HG03520 (cell line): ENCODE measurements around the gene DLEC1.
"Not testable (repeated sequence)": the region's sequence is repeated elsewhere in the genome, so short reads cannot be mapped to it uniquely, and the experiment has no call there.

Experiments
- ATAC-seq: cut with Tn5 transposase; IDR thresholded peaks from one replicate; pipeline ENCODE4 v1.9.1; 2021; ENCODE audit warnings: mild to moderate bottlenecking, moderate library complexity; ENCODE audit not compliant: unreplicated experiment

DLEC1 gene

DNA sequence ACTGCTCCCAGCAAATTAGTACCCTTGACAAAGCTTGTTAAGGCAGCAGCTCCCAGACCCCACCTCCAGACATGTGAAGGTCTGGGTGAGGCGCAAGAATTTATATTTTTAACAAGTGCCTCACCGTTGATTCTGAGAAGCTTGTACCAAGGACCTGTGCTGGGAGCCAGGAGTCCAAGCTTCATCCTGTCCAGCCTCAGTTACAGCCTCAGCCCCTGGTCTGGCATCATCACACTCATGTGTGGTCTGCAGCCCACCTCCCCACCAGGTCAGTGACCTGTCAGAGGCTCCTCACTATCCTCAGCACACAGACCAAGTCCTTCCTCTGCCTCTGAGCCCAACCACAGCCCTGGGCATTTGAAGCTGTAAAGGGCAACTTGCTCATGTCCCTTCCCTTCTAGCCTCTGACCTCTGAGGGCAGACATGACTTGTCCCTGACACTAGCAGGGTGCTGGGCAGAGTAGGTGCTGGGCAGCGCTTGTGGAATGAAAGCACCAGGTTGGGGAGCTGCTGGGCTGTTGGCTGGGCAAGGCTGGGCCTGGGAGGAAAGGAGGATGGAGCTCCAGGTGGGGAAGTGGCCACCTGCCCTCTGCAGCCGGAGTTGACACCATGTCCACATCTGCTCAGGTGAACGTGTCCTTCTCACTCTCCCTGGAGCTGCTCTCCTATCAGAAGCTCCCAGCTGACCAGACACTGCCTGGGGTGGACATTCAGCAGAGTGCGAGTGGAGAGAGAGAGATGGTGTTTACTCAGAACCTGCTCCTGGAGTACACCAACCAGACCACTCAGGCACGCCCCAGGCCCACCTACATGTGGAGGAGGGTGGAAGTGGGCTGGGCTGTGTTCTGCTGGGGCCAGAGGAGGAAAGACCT is 81.0 kb downstream of the DLEC1 start:
- ATAC-seq = no peak

DNA sequence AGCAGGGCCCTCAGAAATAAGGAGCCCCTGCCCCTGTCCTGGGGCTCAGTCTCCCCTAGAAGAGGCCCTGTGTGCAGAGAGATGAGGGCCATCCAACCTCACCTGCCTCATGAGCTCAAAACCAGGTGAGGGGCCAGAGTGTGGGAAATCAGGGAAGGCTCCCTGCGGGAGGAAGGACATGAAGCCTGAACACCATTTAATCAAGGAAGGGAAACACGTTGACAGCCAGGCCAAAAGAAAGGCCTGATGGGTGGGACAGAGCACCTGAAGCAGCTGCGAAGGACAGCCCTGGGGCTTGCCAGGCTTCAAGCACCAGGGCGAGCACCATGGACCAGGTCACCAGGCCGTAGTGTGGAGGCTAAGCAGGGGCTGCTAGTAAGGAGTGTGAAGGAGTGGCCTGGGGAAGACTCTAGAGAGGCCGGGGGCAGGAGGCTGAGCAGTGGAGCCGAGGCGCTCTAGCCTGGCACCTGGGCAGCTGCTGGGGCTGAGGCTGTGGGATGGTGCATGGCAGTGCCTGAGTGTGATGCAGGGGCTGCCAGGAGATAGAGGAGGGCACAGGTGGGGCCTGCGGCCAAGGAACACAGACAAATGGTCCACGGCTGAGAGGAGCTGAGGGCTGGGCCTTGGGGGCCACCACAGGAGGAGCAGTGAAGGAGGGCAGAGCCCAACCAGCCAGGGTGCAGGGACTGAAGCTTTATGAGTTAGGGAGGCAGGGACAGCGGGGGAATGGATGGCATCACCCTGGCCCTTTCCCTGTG is 81.9 kb downstream of the DLEC1 start:
- ATAC-seq = no peak

DNA sequence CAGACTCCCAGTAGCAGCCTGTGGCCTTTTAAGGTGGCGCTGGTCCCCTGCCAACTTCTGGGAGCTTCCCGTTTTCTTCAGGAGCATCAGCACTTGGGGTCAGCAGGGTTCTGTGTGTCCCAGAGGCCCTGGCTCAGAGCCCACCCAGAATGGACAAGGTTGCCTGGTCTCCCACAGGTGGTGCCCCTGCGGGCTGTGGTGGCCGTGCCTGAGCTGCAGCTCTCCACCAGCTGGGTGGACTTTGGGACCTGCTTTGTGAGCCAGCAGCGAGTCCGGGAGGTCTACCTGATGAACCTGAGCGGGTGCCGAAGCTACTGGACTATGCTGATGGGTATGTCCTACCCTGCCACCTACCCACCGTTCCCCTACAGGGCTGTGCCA is 82.4 kb downstream of the DLEC1 start:
- no peak for ATAC-seq

DNA sequence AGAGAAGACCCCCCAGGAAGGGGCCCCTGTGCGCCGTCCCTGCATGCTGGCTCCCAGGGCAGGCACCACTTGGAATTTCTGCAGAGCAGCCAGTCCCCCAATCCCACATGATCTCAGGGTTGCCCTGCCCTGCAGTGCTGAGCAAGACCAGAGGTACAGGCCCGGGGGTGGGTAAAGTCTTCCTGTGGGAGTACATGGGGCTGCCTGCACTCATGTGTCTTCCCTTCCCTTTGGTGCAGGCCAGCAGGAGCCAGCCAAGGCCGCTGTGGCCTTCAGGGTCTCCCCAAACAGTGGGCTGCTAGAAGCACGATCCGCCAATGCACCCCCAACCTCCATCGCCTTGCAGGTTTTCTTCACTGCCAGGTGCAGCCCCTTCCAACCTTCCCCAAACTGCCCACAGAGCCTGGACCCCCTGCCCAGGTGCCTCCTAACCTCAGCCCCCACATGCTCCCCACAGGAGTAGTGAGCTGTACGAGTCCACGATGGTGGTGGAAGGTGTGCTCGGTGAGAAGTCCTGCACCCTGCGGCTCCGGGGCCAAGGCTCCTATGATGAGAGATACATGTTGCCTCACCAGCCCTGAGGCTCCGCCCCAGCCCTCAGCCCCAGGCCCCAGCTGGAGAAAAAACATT is 82.9 kb downstream of the DLEC1 start:
- ATAC-seq = no peak

DNA sequence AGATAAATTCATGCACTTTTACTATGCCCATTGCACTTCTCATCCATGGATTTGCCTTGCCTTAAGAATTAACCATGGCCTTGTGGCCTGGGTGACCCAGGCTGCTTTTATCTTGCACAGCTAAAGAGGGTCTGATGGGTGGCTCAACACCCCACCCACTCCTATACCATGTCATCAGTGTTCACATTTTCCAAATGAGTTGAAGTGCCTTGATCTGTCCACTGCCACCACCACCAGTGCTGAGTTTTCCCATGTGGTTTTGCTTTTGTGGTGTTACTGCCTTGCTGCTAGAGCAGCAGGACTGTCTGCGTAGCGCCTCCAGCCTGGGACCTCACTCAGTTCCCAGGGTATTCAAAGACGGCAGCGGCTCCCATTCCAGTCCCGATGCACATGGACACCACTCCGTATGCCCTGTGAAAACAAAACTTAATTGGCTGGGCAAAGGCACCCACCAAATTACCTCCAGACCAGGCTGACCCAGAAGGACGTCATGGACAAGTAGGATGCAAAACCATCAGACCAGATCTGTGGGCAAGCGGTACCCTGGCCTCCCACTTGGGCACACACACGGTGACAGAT is 83.8 kb downstream of the DLEC1 start:
- ATAC-seq = no peak

GRCh38 chr3:38124324-38125122 is 85.5 kb downstream of the DLEC1 start:
- ATAC-seq = no peak

DNA sequence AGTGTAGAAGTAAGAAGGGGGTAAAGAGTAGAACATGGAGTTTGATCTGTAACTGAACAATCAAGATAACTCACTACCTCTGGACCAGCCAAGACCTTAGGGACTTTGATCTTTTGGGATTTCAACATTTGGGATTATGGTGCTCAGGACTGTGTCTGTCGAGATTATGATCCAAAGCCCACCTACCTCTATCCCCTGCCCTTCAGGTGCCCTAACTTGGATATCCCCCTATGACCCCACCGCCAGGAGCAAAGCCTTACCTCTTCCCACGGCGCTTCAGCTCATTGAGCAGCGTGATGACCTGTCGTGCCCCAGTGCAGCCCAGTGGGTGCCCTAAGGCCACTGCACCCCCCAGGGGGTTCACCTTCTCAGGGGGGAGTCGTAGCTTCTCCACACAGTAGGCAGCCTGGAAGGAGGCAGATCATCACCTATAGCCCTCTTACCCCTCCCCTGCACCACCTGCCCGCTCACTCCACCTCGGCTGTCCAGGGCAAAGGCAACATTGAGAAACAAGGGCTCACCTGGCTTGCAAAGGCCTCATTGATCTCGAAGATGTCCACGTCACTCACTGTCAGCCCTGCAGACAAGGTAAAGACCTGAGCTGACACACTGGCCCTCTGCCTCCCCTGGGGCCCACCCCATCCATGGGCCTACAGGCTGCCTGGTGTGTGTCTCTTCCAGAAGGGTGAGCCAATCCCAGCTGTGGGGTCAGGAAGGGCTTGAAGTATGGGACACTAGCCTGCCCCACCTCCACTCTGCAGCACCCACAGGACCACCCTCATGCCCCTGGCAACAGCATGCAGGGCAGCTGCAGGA is 86.5 kb downstream of the DLEC1 start:
- ATAC-seq = no peak

GRCh38 chr3:38126121-38126892 is 87.3 kb downstream of the DLEC1 start:
- no peak for ATAC-seq

DNA sequence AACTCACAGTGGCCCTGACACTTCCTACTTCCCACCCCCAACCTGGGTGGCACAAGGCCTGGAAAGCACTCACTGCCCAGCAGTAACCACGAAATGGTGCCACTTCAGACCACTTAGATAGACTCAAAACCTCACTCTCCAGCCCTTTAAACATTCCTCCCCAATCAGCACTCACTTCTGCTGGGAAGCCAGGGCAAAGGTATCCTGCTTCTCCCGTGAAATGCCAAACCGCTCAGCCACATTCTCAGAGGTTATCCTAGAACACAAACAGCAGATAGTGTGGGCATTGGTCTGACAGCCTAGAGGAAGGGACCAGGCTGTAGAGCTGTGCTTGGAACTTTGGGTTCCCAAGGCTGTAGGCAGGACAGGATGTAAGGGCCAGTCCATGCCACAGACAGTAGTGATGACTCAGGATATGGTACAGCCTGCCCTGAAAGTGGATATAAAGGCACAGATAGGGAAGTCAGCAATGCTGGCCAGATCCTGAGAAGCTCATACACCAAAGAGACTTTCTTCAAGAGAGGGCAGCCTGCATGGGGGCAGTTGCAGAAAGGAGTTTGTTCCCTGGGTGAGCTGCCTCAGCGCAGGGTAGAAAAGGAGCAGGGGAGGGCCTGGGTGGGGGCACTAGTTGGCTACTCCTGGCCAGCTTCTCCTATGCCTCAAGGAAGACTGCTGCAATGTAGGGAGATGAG is 88.7 kb downstream of the DLEC1 start:
- no peak for ATAC-seq

- no peak for ATAC-seq
These were observed 89.3 kb downstream of the DLEC1 start for GRCh38 chr3:38128303-38128655.

- ATAC-seq = no peak
These were observed 90.0 kb downstream of the DLEC1 start for GRCh38 chr3:38129058-38129457.

DNA sequence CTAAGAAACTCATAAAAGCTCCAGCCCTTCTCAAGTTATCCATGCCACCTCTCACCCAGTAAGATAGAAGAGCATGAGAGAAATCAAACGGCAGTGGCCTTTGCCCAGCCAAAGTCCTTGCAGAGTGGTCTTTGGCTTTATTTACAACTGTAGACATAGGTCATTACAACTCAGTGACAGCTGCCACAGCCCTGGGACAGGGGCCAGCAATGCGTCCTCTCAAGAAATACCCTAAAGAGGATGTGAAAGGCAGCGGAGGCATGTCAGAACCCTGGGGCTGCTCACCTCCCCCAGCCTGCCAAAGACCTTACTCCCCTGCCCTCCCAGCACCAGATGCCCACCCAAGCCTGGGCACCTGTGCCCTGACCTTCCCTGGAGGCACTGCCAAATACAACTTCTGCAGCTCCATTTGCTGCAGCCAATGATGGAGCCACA is 91.6 kb downstream of the DLEC1 start:
- ATAC-seq = no peak

GRCh38 chr3:38131621-38132369 is 92.8 kb downstream of the DLEC1 start:
- no peak for ATAC-seq

DNA sequence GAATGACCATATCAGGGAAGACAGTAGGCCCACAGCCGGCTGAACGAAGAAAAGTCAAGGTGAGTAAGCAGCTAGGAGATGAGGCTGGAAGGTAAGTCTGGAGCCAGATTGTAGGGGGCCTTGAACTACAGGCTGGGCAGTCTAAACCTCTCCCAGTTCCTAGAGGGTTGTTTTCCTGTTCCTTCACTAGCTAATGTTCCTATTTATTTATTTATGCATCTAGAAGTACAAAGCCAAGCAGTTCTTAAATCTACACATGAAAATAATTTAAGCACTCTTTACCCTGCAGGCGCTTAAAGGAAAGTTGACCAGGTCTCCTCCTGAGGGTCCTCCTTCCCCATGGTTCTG is 94.2 kb downstream of the DLEC1 start:
- ATAC-seq = no peak

DNA sequence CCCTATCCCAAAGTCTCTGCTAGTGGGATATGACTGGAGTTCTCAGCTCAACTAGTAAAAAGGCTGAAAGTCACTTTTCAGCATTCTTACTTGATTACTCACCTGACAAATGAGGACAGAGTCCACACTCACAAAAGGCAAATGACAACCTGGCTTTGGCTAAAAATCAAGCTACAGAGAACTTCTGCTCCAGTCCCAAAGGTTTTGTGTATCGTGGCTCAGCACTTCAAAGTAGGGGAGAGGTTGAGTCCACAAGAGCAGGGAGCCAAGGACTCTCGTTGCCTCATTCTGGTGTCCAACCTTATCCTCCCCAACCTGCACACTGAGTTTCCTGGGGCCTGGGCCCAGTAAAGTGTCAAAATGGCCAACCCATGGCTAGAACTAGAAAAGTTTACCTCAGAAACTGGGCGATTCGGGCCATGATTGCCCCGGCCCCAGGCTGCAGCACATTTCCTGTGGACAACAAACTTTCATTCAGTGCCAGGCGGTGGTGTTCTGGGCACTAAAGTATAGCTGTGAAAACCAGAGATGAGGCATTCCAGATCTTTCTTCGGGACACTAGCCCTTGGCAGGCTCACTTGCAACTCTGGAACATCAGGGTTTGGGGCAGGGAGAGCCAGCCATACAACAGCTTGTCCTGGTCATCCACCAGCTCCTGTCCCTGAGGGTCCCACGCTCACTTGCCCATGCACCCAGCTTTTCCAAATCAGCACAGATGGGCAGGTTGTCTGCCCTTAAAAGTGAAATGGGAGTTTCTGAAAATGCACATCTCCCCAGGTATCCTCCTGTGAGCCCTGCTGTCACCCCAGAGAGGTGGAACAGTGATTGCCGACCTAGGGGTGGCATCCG is 94.8 kb downstream of the DLEC1 start:
- ATAC-seq = no peak

DNA sequence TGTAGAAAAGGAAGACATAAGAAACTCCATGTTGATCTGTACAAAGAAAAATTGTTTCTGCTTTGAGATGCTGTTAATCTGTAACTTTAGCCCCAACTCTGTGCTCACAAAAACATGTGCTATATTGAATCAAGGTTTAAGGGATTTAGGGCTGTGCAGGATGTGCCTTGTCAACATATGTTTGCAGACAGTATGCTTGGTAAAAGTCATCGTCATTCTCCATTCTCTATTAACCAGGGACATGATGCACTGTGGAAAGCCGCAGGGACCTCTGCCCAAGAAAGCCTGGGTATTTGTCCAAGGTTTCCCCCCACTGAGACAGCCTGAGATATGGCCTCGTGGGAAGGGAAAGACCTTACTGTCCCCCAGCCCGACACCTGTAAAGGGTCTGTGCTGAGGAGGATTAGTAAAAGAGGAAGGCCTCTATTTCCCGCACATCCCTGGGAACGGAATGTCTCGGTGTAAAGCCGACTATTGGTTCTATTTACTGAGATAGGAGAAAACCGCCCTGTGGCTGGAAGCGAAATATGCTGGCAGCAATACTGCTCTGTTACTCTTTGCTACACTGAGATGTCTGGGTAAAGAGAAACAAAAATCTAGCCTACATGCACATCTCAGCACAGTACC is 95.6 kb downstream of the DLEC1 start:
- not testable (repeated sequence) for ATAC-seq
